ENCODE measurements around the gene CTNNA1. TPM values are rescaled to one million over a fixed set of nuclear protein-coding genes. Genes with fewer than 3 reads are reported as not detected.
"Not testable (repeated sequence)": the region's sequence is repeated elsewhere in the genome, so short reads cannot be mapped to it uniquely, and the experiment has no call there.

The CTNNA1 gene
- polyA plus RNA-seq, 1 donor (not counting 4 experiments of a cell fraction or from before 2014, with no cell fraction given) = 119 TPM

DNA sequence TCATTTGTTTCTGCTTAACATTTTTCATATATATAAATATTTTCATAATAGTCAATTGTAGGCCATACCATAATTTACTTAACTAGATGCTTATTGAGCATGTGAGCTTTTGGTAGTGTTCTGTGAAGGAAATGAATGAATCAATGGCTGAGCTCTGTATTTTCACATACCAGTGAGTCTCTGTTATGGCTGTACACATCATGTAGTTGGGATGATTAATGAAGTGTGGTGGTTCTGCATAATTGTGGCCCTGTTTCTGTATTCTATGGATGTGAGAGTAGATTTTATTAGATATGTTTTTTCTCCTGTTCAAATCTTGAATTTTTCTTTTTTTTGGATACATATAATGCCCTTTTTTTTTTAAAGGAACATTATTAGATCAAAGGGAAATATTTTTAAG lies 56.2 kb downstream of the CTNNA1 start:
- no peak for TF ChIP-seq EZH2 (IDR thresholded peaks at IDR 0.05; ENCODE audit: low read length)
- TF ChIP-seq, protein P1, sequence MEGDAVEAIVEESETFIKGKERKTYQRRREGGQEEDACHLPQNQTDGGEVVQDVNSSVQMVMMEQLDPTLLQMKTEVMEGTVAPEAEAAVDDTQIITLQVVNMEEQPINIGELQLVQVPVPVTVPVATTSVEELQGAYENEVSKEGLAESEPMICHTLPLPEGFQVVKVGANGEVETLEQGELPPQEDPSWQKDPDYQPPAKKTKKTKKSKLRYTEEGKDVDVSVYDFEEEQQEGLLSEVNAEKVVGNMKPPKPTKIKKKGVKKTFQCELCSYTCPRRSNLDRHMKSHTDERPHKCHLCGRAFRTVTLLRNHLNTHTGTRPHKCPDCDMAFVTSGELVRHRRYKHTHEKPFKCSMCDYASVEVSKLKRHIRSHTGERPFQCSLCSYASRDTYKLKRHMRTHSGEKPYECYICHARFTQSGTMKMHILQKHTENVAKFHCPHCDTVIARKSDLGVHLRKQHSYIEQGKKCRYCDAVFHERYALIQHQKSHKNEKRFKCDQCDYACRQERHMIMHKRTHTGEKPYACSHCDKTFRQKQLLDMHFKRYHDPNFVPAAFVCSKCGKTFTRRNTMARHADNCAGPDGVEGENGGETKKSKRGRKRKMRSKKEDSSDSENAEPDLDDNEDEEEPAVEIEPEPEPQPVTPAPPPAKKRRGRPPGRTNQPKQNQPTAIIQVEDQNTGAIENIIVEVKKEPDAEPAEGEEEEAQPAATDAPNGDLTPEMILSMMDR (optimal IDR thresholded peaks at IDR 0.05 in 1 of 3, IDR thresholded peaks at IDR 0.05 in 1 of 3, conservative IDR thresholded peaks at IDR 0.05 in 1 of 3; ENCODE audit: extremely low read depth in 1 of 3, insufficient read depth in 2 of 3, low read length in 3 of 3) = no peak
- FAIRE-seq (no peak), DNase-seq (ENCODE audit: low read depth, low spot score) (no peak)
- Histone ChIP-seq H3K4me3 (ENCODE audit: control insufficient read depth in 2 of 3, extremely low read depth in 1 of 3, insufficient read depth in 2 of 3, low read depth in 1 of 3, low read length in 3 of 3) (no peak overlapping the region), H3K27me3 (ENCODE audit: control insufficient read depth, extremely low read depth, insufficient read depth, low read length) (no peaks in the 10 kb centered on the region), H3K9ac (ENCODE audit: control insufficient read depth, extremely low read depth, insufficient read depth, low read length) (no peak overlapping the region), H2AFZ (ENCODE audit: control insufficient read depth, low read length) (no peak overlapping the region), H3K9me3 (ENCODE audit: control insufficient read depth, low read depth, low read length) (no peaks in the 10 kb centered on the region), H3K27ac (ENCODE audit: control insufficient read depth, insufficient read depth, low read length) (no peak overlapping the region), H3K9me1 (ENCODE audit: control insufficient read depth, extremely low read depth, insufficient read depth, low read length) (no peaks in the 10 kb centered on the region), H4K20me1 (ENCODE audit: control insufficient read depth, extremely low read depth, insufficient read depth, low read length) (no peaks in the 10 kb centered on the region), H3K79me2 (ENCODE audit: control insufficient read depth, insufficient read depth, low read length) (peaks cover 42% of the 10 kb centered on the region), H3K4me1 (ENCODE audit: control insufficient read depth, extremely low read depth, insufficient read depth, low read length) (peaks cover 3% of the 10 kb centered on the region), H3K36me3 (ENCODE audit: control insufficient read depth in 2 of 2, extremely low read depth in 1 of 2, insufficient read depth in 2 of 2, low read length in 2 of 2) (peaks cover 5 to 16% of the 10 kb centered on the region in 2 experiments), H3K4me2 (ENCODE audit: control insufficient read depth, extremely low read depth, insufficient read depth, low read depth, low read length) (no peak overlapping the region)
- dilution Hi-C loops (cut with MboI; ENCODE audit: extremely low pct_ligation_motif_present, low sequenced_read_pairs) = no loop called here

- dilution Hi-C loops (cut with MboI; ENCODE audit: extremely low pct_ligation_motif_present, low sequenced_read_pairs); H4K20me1 ChIP-seq (ENCODE audit: control insufficient read depth, extremely low read depth, insufficient read depth, low read length); FAIRE-seq; H3K4me3 ChIP-seq (ENCODE audit: control insufficient read depth in 2 of 3, extremely low read depth in 1 of 3, insufficient read depth in 2 of 3, low read depth in 1 of 3, low read length in 3 of 3); H3K9me1 ChIP-seq (ENCODE audit: control insufficient read depth, extremely low read depth, insufficient read depth, low read length); DNase-seq (ENCODE audit: low read depth, low spot score); H3K27me3 ChIP-seq (ENCODE audit: control insufficient read depth, extremely low read depth, insufficient read depth, low read length); H3K4me1 ChIP-seq (ENCODE audit: control insufficient read depth, extremely low read depth, insufficient read depth, low read length); H3K4me2 ChIP-seq (ENCODE audit: control insufficient read depth, extremely low read depth, insufficient read depth, low read depth, low read length); H3K9ac ChIP-seq (ENCODE audit: control insufficient read depth, extremely low read depth, insufficient read depth, low read length); H3K27ac ChIP-seq (ENCODE audit: control insufficient read depth, insufficient read depth, low read length); H2AFZ ChIP-seq (ENCODE audit: control insufficient read depth, low read length); H3K9me3 ChIP-seq (ENCODE audit: control insufficient read depth, low read depth, low read length): not testable (repeated sequence)
- Histone ChIP-seq H3K79me2 (ENCODE audit: control insufficient read depth, insufficient read depth, low read length) (peaks cover 33% of the 10 kb centered on the region), H3K36me3 (ENCODE audit: control insufficient read depth in 2 of 2, extremely low read depth in 1 of 2, insufficient read depth in 2 of 2, low read length in 2 of 2) (peaks cover 3 to 12% of the 10 kb centered on the region in 2 experiments)
Measured at GRCh38 chr5:138810861-138811260, 57.6 kb downstream of the CTNNA1 start.

- Histone ChIP-seq H4K20me1 (ENCODE audit: control insufficient read depth, extremely low read depth, insufficient read depth, low read length) (peaks cover 5% of the 10 kb centered on the region), H3K9ac (ENCODE audit: control insufficient read depth, extremely low read depth, insufficient read depth, low read length) (no peak overlapping the region), H3K36me3 (ENCODE audit: control insufficient read depth in 2 of 2, extremely low read depth in 1 of 2, insufficient read depth in 2 of 2, low read length in 2 of 2) (peaks cover 16 to 21% of the 10 kb centered on the region in 2 experiments), H3K4me1 (ENCODE audit: control insufficient read depth, extremely low read depth, insufficient read depth, low read length) (peaks cover 4% of the 10 kb centered on the region), H3K4me2 (ENCODE audit: control insufficient read depth, extremely low read depth, insufficient read depth, low read depth, low read length) (no peak overlapping the region), H3K9me1 (ENCODE audit: control insufficient read depth, extremely low read depth, insufficient read depth, low read length) (no peaks in the 10 kb centered on the region), H3K79me2 (ENCODE audit: control insufficient read depth, insufficient read depth, low read length) (peaks cover 49% of the 10 kb centered on the region), H3K4me3 (ENCODE audit: control insufficient read depth in 2 of 3, extremely low read depth in 1 of 3, insufficient read depth in 2 of 3, low read depth in 1 of 3, low read length in 3 of 3) (no peak overlapping the region), H3K9me3 (ENCODE audit: control insufficient read depth, low read depth, low read length) (no peaks in the 10 kb centered on the region), H3K27me3 (ENCODE audit: control insufficient read depth, extremely low read depth, insufficient read depth, low read length) (no peaks in the 10 kb centered on the region), H2AFZ (ENCODE audit: control insufficient read depth, low read length) (no peak overlapping the region), H3K27ac (ENCODE audit: control insufficient read depth, insufficient read depth, low read length) (no peak overlapping the region)
- FAIRE-seq (no peak), DNase-seq (ENCODE audit: low read depth, low spot score) (no peak)
- dilution Hi-C loops (cut with MboI; ENCODE audit: extremely low pct_ligation_motif_present, low sequenced_read_pairs) = no loop called here
- TF ChIP-seq, protein P1 (optimal IDR thresholded peaks at IDR 0.05 in 1 of 3, IDR thresholded peaks at IDR 0.05 in 1 of 3, conservative IDR thresholded peaks at IDR 0.05 in 1 of 3; ENCODE audit: extremely low read depth in 1 of 3, insufficient read depth in 2 of 3, low read length in 3 of 3) = no peak
- TF ChIP-seq EZH2 (IDR thresholded peaks at IDR 0.05; ENCODE audit: low read length) = no peak
Measured at GRCh38 chr5:138815529-138815928, 62.3 kb downstream of the CTNNA1 start.

Data from keratinocyte (primary cell).